GM23338 (cell line): ENCODE results near the gene LAGE3. TPM values are rescaled to one million over a fixed set of nuclear protein-coding genes. Genes with fewer than 3 reads are reported as not detected.

ENCODE experiments used
- ATAC-seq: fragments of 200-7000 bp; cut with Tn5 transposase; 3 replicates; pipeline ENCODE4 v1.9.1; 2020
- DNase-seq: peaks from one replicate; pipeline ENCODE4 v3.0.0-alpha.2; 2015; ENCODE audit warnings: low spot score
- H2AFZ ChIP-seq: fragments of 200-600 bp; sonication (generic); 2 replicates; pipeline ENCODE4 v1.8.0; 2016; ENCODE audit warnings: antibody characterized with exemption, mild to moderate bottlenecking, moderate library complexity
- H3F3A ChIP-seq: fragments of 200-600 bp; sonication (generic); replicated peaks from 2 replicates; pipeline ENCODE4 v1.8.0; 2017; ENCODE audit warnings: antibody characterized with exemption, mixed run types, low read depth
- H3K27ac ChIP-seq: fragments of 200-600 bp; sonication (generic); 2 replicates; pipeline ENCODE4 v1.6.1; 2016; ENCODE audit warnings: low read depth
- H3K27me3 ChIP-seq: fragments of 200-600 bp; sonication (generic); 2 replicates; pipeline ENCODE4 v1.8.0; 2016; ENCODE audit warnings: mild to moderate bottlenecking, mixed run types, moderate library complexity; ENCODE audit not compliant: insufficient read depth
- H3K36me3 ChIP-seq: fragments of 200-600 bp; sonication (generic); 2 replicates; pipeline ENCODE4 v1.8.0; 2016; ENCODE audit warnings: mild to moderate bottlenecking; ENCODE audit not compliant: insufficient read depth
- H3K4me1 ChIP-seq: fragments of 200-600 bp; sonication (generic); 2 replicates; pipeline ENCODE4 v1.8.0; 2016; ENCODE audit warnings: mild to moderate bottlenecking, moderate library complexity; ENCODE audit not compliant: insufficient read depth
- H3K4me2 ChIP-seq: fragments of 200-600 bp; sonication (generic); 2 replicates; pipeline ENCODE4 v1.7.1; 2017; ENCODE audit warnings: mixed run types
- H3K4me3 ChIP-seq: fragments of 200-600 bp; sonication (generic); 2 replicates; pipeline ENCODE4 v1.6.1; 2016; ENCODE audit warnings: mixed run types
- H3K79me2 ChIP-seq: fragments of 200-600 bp; sonication (generic); replicated peaks from 2 replicates; pipeline ENCODE4 v1.8.0; 2017; ENCODE audit warnings: mild to moderate bottlenecking; ENCODE audit not compliant: insufficient read depth
- H3K9me2 ChIP-seq: fragments of 200-600 bp; sonication (generic); 2 replicates; pipeline ENCODE4 v1.8.0; 2017; ENCODE audit not compliant: insufficient read depth
- H4K20me1 ChIP-seq: fragments of 200-600 bp; sonication (generic); replicated peaks from 2 replicates; pipeline ENCODE4 v1.8.0; 2017; ENCODE audit warnings: mild to moderate bottlenecking; ENCODE audit not compliant: insufficient read depth
- H3K27ac Mint-ChIP-seq: 2 replicates; pipeline ENCODE4 v1.8.0; 2020; ENCODE audit warnings: inconsistent platforms, mild to moderate bottlenecking, moderate library complexity, mixed read lengths
- H3K27me3 Mint-ChIP-seq: 3 replicates; pipeline ENCODE4 v1.8.0; 2022; ENCODE audit warnings: low read depth, mild to moderate bottlenecking, moderate library complexity, mixed read lengths, inconsistent platforms; ENCODE audit not compliant: insufficient read depth, poor library complexity
- H3K36me3 Mint-ChIP-seq: 3 replicates; pipeline ENCODE4 v1.8.0; 2021; ENCODE audit warnings: low read depth, mild to moderate bottlenecking, inconsistent platforms, moderate library complexity, mixed read lengths
- H3K4me1 Mint-ChIP-seq: 3 replicates; pipeline ENCODE4 v1.8.0; 2020; ENCODE audit warnings: mild to moderate bottlenecking, inconsistent platforms, mixed read lengths
- H3K4me3 Mint-ChIP-seq: 3 replicates; pipeline ENCODE4 v1.8.0; 2021; ENCODE audit warnings: moderate library complexity, mild to moderate bottlenecking, inconsistent platforms, mixed read lengths
- H3K9me3 Mint-ChIP-seq: 3 replicates; pipeline ENCODE4 v1.8.0; 2020; ENCODE audit warnings: moderate library complexity, mild to moderate bottlenecking, inconsistent platforms, mixed read lengths
- CREB1 ChIP-seq: fragments of 250-450 bp; sonication (Bioruptor Pico); IDR thresholded peaks from 2 replicates; pipeline ENCODE4 v1.5.0; 2020; ENCODE audit warnings: low read depth, mild to moderate bottlenecking, moderate library complexity
- EZH2 ChIP-seq: fragments of 200-600 bp; sonication (generic); IDR thresholded peaks from one replicate; pipeline ENCODE4 v1.8.0; 2017; ENCODE audit warnings: antibody characterized with exemption, mild to moderate bottlenecking, low read depth; ENCODE audit not compliant: unreplicated experiment
- JUNB ChIP-seq: IDR thresholded peaks from one replicate; pipeline ENCODE4 v1.6.1; 2016; ENCODE audit warnings: antibody characterized with exemption; ENCODE audit not compliant: unreplicated experiment
- POLR2AphosphoS5 ChIP-seq: IDR thresholded peaks from 2 replicates; pipeline ENCODE4 v1.6.1; 2016; ENCODE audit warnings: antibody characterized with exemption, low read depth
- STAT1 ChIP-seq: IDR thresholded peaks from one replicate; pipeline ENCODE4 v1.6.1; 2016; ENCODE audit warnings: antibody characterized with exemption; ENCODE audit not compliant: unreplicated experiment
- ZNF114 ChIP-seq: fragments of 250-450 bp; sonication (Bioruptor Pico); IDR thresholded peaks from 2 replicates; pipeline ENCODE4 v1.5.0; 2020; ENCODE audit warnings: mild to moderate bottlenecking, moderate library complexity
- polyA plus RNA-seq: library from polyadenylated mRNA; unstranded; fragments of >200 nt; fragmentation: Nextera tagmentation; extraction: Ambion mirVana; gene quantifications from 2 replicates; pipeline ENCODE4 v1.2.1, GENCODE V29; 2016
- total RNA-seq: library from RNA; depleted of rRNA; stranded (reverse); fragments of >200 nt; shearing (Covaris generic); gene quantifications from 2 replicates; pipeline ENCODE4 v1.2.3, GENCODE V29; 2014
- TF ChIP-seq, protein P1 (sequence below): fragments of 250-450 bp; sonication (Bioruptor Pico); IDR thresholded peaks from 2 replicates; pipeline ENCODE4 v1.5.0; 2020; ENCODE audit warnings: mild to moderate bottlenecking, moderate library complexity
- TF ChIP-seq, protein P2 (sequence below), 2 experiments: fragments of 200-600 bp in 1 of 2; sonication (generic) in 1 of 2; conservative IDR thresholded peaks; 2 replicates each; pipeline versions ENCODE4 v1.5.1 to v1.6.1; 2016 to 2017; ENCODE audit warnings: antibody characterized with exemption in 2 of 2, low read depth in 2 of 2, mild to moderate bottlenecking in 2 of 2, moderate library complexity in 1 of 2

The LAGE3 gene
- total and polyA plus RNA-seq, 2 experiments from 2014 or later: 71.0 to 84.5 TPM

DNA sequence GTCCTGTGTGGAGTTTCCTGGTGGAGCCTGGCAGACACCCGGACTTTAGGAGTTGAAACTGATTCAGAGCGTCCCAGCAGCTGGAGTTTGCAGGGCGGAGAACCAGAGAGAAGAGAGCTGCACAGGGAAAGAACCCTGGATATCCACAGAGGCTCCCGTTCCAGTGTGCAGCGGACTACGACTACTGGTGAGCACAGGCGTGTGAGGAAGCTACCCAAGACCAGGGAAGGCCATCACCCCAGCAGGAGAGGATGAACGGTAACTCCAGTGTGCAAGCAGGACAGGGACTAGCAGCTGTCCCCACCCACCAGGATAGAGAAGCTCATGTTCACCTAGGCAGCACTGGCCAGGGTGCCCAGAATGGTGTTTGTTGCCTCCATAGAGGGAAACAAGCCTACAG lies 2.3 kb downstream of the LAGE3 start (continued):
- TF ChIP-seq, protein P1, sequence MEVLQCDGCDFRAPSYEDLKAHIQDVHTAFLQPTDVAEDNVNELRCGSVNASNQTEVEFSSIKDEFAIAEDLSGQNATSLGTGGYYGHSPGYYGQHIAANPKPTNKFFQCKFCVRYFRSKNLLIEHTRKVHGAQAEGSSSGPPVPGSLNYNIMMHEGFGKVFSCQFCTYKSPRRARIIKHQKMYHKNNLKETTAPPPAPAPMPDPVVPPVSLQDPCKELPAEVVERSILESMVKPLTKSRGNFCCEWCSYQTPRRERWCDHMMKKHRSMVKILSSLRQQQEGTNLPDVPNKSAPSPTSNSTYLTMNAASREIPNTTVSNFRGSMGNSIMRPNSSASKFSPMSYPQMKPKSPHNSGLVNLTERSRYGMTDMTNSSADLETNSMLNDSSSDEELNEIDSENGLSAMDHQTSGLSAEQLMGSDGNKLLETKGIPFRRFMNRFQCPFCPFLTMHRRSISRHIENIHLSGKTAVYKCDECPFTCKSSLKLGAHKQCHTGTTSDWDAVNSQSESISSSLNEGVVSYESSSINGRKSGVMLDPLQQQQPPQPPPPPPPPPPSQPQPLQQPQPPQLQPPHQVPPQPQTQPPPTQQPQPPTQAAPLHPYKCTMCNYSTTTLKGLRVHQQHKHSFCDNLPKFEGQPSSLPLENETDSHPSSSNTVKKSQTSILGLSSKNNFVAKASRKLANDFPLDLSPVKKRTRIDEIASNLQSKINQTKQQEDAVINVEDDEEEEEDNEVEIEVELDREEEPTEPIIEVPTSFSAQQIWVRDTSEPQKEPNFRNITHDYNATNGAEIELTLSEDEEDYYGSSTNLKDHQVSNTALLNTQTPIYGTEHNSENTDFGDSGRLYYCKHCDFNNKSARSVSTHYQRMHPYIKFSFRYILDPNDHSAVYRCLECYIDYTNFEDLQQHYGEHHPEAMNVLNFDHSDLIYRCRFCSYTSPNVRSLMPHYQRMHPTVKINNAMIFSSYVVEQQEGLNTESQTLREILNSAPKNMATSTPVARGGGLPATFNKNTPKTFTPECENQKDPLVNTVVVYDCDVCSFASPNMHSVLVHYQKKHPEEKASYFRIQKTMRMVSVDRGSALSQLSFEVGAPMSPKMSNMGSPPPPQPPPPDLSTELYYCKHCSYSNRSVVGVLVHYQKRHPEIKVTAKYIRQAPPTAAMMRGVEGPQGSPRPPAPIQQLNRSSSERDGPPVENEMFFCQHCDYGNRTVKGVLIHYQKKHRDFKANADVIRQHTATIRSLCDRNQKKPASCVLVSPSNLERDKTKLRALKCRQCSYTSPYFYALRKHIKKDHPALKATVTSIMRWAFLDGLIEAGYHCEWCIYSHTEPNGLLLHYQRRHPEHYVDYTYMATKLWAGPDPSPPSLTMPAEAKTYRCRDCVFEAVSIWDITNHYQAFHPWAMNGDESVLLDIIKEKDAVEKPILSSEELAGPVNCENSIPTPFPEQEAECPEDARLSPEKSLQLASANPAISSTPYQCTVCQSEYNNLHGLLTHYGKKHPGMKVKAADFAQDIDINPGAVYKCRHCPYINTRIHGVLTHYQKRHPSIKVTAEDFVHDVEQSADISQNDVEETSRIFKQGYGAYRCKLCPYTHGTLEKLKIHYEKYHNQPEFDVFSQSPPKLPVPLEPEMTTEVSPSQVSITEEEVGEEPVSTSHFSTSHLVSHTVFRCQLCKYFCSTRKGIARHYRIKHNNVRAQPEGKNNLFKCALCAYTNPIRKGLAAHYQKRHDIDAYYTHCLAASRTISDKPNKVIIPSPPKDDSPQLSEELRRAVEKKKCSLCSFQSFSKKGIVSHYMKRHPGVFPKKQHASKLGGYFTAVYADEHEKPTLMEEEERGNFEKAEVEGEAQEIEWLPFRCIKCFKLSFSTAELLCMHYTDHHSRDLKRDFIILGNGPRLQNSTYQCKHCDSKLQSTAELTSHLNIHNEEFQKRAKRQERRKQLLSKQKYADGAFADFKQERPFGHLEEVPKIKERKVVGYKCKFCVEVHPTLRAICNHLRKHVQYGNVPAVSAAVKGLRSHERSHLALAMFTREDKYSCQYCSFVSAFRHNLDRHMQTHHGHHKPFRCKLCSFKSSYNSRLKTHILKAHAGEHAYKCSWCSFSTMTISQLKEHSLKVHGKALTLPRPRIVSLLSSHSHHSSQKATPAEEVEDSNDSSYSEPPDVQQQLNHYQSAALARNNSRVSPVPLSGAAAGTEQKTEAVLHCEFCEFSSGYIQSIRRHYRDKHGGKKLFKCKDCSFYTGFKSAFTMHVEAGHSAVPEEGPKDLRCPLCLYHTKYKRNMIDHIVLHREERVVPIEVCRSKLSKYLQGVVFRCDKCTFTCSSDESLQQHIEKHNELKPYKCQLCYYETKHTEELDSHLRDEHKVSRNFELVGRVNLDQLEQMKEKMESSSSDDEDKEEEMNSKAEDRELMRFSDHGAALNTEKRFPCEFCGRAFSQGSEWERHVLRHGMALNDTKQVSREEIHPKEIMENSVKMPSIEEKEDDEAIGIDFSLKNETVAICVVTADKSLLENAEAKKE (CRISPR knock-in tag): no peak
- TF ChIP-seq, protein P2, sequence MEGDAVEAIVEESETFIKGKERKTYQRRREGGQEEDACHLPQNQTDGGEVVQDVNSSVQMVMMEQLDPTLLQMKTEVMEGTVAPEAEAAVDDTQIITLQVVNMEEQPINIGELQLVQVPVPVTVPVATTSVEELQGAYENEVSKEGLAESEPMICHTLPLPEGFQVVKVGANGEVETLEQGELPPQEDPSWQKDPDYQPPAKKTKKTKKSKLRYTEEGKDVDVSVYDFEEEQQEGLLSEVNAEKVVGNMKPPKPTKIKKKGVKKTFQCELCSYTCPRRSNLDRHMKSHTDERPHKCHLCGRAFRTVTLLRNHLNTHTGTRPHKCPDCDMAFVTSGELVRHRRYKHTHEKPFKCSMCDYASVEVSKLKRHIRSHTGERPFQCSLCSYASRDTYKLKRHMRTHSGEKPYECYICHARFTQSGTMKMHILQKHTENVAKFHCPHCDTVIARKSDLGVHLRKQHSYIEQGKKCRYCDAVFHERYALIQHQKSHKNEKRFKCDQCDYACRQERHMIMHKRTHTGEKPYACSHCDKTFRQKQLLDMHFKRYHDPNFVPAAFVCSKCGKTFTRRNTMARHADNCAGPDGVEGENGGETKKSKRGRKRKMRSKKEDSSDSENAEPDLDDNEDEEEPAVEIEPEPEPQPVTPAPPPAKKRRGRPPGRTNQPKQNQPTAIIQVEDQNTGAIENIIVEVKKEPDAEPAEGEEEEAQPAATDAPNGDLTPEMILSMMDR (conservative IDR thresholded peaks at IDR 0.05; ENCODE audit: low read depth in 2 of 2): no peak

DNA sequence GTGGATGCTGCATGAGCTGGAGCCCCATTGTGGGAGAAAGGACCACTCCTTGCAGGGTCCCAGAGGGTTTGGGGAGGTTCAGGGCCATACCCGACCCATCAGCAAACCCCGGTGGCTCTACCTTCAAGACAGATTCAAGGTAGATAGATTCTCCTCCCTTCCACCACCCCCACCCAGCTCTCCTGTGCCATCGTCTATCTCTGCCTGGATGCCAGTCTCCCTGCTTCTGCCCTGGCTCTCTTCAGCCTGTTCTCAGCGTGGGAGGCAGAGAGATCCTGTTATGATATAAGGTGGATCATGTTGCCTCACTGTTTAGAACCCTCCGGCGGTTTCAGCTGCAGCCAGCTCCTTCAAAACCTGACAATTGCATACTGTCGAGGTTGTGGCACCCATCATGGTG lies 5.4 kb downstream of the LAGE3 start:
- Histone ChIP-seq H3K4me2 (no peak overlapping the region), H3K27ac (no peak overlapping the region), H3K79me2 (no peaks in the 10 kb centered on the region), H3K36me3 (no peaks in the 10 kb centered on the region), H4K20me1 (no peaks in the 10 kb centered on the region; the same call in 1 of the 2 replicates), H3K4me3 (no peak overlapping the region), H3K9me2 (no peaks in the 10 kb centered on the region), H3K27me3 (no peaks in the 10 kb centered on the region), H3K4me1 (no peaks in the 10 kb centered on the region), H3F3A (no peaks in the 10 kb centered on the region), H2AFZ (no peak overlapping the region)
- H3K4me3 Mint-ChIP-seq: no peak overlapping the region
- peaks cover 10% of the 10 kb centered on the region for H3K36me3 Mint-ChIP-seq
- H3K9me3 Mint-ChIP-seq: no peaks in the 10 kb centered on the region
- no peak overlapping the region for H3K27ac Mint-ChIP-seq
- DNase-seq (no peak), ATAC-seq (no peak)
- no peaks in the 10 kb centered on the region for H3K4me1 Mint-ChIP-seq
- H3K27me3 Mint-ChIP-seq: peaks cover 8% of the 10 kb centered on the region
- no peak for TF ChIP-seq EZH2
- TF ChIP-seq, protein P1 (CRISPR knock-in tag): no peak
- TF ChIP-seq CREB1 (CRISPR knock-in tag): no peak
- TF ChIP-seq JUNB: no peak
- TF ChIP-seq POLR2AphosphoS5: no peak
- TF ChIP-seq STAT1: no peak
- no peak for TF ChIP-seq ZNF114 (CRISPR knock-in tag)
